GM10266 (cell line): Measurements from ENCODE around the gene HLF.

ENCODE experiments used
- DNase-seq: peaks from one replicate; pipeline ENCODE4 v3.0.0; 2012; ENCODE audit errors: extremely low spot score
- CTCF ChIP-seq: IDR thresholded peaks from 2 replicates; pipeline ENCODE4 v1.5.1; 2012; ENCODE audit warnings: mild to moderate bottlenecking, low read depth; ENCODE audit not compliant: control insufficient read depth, insufficient read depth; ENCODE audit errors: missing control alignments

HLF gene

GRCh38 chr17:55265311-55266021 lies 706 bp downstream of the HLF start:
- TF ChIP-seq CTCF, result no peak
- no peak for DNase-seq

DNA sequence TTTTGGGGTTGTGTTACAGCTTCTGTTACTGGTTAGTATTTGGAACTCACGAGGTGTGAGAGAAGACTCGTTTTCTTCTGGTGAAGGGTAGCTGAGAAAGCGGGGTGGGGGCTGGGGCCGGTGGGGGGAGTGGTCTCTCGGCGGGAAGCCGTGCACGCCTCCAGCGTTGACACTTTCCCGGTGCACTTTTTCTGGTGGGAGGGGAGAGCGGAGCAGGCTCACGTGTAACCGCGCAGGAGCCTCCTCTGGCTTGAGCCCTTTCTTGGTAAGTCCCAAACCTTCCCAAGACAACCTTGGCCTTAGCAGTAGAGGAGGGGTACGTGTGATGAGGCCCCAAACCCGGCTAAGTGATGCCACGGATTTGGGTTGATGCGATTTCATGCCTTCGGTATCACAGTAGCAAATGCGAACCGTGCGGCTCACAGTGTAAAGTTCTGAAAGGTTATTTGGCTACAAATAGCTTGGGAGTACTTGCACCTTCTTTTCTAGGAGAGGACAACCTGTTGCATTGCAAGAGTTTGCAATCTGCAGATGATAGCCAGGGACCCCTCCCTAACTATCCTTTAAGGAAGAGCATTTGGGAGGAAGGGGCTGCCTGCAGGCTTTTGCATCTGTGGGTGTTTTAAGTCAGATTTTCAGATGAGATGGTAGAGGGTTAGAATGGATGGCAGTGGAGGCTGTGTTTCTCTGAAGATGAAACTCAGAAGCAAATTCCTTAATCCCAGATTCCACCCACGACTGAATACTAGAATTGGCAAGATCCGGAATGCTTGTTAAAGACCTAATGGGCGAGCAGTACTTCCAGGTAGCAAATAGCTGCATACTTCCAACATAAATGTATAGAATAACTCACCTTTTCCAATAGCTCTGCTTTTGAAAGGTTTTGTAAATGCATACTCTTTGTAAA lies 1.5 kb downstream of the HLF start:
- no peak for DNase-seq
- no peak for TF ChIP-seq CTCF

DNA sequence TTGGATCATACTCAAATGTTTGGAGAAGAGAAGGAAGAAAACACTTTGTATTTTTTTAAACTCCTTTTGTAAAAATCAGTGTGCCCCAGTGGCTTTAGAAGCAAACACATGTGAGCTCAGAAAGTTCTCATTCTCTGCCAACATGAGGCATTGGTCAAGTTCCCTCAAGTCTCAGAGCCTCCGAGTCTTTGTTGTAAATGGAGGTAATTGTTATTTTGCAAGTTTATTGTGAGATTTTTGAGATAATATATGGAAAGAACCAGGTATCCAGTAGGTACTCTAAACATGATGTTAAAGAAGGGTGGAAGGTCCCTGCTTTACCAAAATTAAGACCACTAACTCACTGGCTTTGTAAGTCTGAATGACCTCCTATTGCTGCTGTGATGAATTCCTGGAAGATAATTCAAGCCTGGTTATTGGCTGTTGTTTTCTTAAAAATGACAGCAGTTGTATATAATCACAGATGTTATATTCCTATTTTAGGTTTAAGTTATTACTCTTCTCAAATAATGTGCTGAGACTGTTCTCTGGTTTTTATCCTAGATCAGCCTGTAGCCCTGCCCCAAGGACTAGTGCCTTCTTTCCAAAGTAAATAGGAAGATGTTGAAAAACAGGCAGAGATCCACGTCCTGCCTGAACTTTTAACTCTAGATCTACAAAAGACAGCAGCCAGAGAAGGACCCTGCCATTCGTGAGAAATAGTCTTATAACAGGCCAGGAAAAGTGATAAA lies 2.4 kb downstream of the HLF start:
- TF ChIP-seq CTCF, result no peak
- DNase-seq, result no peak

DNA sequence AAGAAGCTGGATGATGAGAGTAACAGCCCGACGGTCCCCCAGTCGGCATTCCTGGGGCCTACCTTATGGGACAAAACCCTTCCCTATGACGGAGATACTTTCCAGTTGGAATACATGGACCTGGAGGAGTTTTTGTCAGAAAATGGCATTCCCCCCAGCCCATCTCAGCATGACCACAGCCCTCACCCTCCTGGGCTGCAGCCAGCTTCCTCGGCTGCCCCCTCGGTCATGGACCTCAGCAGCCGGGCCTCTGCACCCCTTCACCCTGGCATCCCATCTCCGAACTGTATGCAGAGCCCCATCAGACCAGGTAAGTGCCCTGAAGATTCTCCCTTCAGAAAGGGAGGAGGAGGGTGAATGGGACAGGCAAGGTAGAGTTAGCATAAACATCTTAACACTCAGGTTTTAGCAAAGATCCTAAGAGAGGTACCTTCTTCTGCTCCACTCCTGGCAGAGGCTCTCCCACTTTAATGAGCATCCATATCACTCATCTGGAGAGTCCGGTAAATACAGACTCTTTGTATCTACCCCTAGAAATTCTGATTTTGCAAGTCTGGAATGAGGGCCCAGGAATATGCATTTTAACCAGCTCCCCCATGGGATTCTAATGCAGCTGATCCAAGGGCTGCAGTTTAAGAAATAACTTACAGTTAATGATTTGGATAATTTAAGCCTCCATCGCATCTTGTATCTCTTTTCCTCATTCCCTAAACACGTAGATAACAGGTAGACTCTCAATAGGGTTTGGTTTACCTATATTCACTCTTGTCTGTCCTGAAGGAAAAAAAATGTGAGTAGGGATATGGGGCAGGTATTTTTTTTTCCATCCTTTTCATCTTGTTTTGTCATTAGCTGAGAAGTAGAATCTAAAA lies 3.3 kb downstream of the HLF start:
- TF ChIP-seq CTCF, result no peak
- no peak for DNase-seq

DNA sequence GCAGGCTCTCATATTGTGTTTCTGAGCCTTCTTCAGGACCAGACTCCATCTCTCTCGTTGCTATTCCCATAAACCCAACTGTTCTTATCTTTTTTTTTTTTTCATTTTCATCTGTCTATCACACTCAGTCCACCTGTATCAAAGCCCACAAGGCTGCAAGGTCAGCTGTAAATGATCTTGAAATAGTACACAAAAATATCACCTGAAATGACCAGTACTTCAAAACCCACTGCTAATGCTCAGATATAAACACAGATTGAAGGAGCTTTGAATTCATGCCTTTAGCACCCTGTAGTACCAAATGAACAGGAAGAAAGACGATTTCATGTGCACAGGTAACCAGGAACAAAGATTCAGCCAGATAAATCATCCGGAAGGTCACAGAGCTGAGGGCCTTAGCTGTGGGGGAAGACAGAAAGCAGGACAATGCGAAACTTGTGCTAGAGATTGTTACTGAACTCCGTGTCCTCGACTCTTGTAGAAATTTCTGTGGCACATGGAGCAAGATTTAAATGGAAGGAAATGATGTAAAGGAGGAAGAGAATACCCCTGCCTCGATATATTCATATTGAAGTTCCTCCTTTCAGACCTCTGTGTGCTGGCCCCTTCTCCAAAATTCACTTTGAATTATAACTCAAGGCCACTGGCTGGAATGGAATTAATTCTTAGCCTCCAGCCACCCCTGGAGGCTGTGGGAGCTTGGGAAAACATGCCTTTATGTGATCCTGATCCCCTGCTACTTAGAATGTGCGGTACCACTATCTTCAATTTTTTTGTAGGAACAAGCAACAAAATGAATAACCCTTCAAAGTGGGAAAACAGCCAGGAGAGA lies 4.1 kb downstream of the HLF start:
- no peak for TF ChIP-seq CTCF
- DNase-seq, result no peak

- no peak for DNase-seq
- no peak for TF ChIP-seq CTCF
Observed at GRCh38 chr17:55269894-55270293, 5.1 kb downstream of the HLF start.
